Esophagus mucosa (tissue), 1 donor: ENCODE measurements around the gene WNK1. TPM values are rescaled to one million over a fixed set of nuclear protein-coding genes. Genes with fewer than 3 reads are reported as not detected.
"Not testable (repeated sequence)": the region's sequence is repeated elsewhere in the genome, so short reads cannot be mapped to it uniquely, and the experiment has no call there.

Experiments used
- ATAC-seq: fragments of 200-7000 bp; cut with Tn5 transposase; one replicate; pipeline ENCODE4 v1.9.1; 2020
- total RNA-seq: library from RNA; stranded (reverse); gene quantifications from one replicate; pipeline ENCODE4 v1.2.4, GENCODE V29; 2023
- donor health status: DM: yes; HTN: yes; CAD: no.

WNK1 gene
- 157 TPM for total RNA-seq

DNA sequence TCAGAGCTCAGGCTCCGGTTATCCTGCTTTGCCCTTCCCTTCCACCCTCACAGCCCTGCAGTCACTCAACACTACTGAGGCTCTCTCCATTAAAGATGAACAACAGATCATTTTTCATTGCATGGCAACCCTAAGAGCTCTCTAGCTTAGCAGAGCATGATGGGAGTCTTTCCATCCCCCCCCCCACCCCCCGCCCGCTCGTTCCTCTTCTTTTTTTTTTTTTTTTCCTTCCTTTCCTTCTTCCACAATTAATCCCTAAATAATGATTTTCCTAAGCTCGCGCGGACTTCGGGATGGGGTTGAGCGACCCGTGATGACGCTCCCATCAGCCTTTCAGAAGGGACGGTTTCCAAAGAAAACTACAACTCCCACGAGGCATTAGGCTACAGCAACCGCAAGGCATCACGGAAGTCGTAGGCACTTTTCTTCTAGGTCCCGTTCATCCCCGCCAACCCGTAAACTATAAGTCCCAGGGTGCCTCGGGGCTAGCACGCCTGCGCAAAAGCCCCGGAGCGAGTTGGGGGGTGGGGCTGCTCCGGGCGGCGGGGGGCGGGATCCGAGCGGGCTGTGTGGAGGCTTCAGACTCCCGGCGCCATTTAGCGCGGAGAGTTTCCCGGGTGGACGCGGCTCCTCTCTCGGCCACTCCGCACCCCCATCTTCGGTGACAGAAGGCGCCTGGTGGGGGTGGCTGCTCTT is at the start of gene WNK1:
TSS of gene WNK1 (plus strand) at position 581 of the 696 bp plus-strand sequence. CDS start 987 bp downstream, outside the sequence.
- ATAC-seq = peak; percentile 88

DNA sequence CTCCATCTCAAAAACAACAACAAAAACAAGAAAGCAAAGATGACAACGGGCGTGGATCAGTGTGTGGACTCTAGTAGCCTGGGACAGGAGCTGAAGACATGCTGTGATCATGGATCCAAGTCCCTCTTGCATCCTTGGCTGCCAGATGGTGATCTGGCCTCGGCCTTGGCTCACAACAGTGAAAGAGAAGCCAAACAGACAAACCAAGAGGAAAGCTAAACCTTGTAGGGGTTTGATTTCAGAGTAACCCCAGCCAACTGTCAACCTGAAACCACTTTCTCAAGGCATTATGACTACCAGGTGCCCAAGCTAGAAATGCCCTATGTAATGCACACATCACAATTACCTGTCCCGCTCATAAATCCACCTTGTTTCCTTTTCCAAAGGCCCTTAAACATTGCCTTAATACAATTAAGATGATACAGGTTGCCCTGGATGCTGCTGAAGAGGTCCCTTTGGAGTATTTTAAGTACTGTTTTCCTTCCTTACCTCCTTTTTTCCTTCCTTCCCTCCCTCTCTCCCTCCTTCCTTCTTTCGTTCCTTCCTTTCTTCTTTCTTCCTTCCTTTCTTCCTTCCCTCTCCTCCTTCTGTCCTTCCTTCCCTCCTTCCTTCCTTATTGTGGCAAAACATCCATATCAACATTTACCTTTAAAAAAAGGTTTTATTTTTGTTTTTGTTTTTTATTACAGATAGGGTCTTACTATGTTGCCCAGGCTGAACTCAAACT is 47.7 kb upstream of the WNK1 start:
- no peak for ATAC-seq

DNA sequence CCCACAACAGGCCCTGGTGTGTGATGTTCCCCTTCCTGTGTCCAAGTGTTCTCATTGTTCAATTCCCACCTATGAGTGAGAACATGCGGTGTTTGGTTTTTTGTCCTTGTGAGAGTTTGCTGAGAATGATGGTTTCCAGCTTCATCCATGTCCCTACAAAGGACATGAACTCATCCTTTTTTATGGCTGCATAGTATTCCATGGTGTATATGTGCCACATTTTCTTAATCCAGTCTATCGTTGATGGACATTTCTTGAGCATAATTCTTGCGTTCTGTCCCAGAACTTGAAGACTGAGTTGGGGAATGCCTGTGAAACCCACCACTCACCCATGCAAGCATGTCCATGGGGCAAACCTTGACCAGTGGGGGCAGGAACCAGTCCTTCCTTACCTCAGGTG is 44.3 kb upstream of the WNK1 start:
- not testable (repeated sequence) for ATAC-seq

- no peak for ATAC-seq
Measured at GRCh38 chr12:709455-710020, 42.8 kb upstream of the WNK1 start.

DNA sequence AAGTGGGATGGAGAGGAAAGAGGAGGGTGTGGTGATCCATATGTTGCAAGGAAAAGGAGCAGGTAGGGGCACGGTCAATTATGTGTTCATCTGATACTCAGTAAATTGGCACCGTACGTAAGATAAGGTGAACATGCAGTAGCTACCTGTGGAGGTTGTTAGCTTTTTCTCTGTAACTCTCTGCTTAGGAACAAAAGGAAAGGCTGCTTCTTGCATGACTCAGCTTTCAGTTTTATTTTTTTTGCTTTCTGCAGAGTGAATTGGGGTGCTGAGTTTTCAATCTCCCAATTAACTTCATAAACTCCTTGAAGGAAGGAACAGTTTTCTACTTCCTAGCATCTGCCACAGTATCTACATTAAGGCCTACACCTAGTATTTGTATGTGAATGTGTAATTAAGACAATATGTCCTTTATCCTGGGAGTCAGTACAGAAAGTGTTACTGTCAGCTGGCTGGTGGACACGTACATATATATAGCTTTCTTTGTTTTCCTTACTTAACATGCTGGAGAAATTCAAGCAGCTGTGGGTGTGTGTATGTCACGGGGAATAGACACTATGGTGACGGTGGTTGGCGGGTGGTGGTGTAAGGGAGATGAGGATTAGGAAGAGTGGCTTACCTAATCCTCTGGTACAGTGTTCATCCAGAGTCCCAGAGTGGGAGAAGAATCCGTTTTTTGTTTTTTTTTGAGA is 40.1 kb upstream of the WNK1 start:
- peak; percentile 51 for ATAC-seq

DNA sequence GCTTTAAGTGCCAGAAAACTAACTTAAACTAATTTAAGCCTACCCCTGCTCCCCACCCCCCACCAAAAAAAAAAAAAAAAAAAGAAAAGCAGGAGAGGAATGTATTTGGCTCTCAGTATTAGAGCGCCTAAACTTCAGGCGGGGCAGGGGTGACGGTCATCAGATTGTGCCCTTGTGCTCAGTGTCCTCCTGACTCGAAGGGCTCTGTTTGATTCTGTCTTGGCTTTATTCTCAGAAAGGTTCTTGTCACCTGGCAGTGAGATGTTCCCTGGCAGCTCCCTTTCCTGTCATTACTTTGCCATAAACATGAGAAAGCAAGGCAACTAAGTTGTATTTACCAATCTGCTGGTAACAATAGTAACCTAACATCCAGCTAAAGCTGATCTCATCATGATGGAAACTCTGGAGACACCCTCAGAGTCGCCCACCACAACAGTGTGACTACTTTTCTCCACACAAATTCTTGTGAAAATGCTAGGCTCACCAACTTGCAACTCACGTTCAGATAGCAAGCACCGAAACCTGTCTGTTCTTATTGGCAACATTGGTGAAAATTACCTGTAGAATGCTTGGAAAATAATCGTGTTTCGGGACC is 39.0 kb upstream of the WNK1 start:
- ATAC-seq = no peak

- no peak for ATAC-seq
Measured at GRCh38 chr12:716506-716905, 35.9 kb upstream of the WNK1 start.

GRCh38 chr12:718756-719102 is 33.6 kb upstream of the WNK1 start:
- no peak for ATAC-seq

GRCh38 chr12:720231-720941 is 32.0 kb upstream of the WNK1 start:
- no peak for ATAC-seq

DNA sequence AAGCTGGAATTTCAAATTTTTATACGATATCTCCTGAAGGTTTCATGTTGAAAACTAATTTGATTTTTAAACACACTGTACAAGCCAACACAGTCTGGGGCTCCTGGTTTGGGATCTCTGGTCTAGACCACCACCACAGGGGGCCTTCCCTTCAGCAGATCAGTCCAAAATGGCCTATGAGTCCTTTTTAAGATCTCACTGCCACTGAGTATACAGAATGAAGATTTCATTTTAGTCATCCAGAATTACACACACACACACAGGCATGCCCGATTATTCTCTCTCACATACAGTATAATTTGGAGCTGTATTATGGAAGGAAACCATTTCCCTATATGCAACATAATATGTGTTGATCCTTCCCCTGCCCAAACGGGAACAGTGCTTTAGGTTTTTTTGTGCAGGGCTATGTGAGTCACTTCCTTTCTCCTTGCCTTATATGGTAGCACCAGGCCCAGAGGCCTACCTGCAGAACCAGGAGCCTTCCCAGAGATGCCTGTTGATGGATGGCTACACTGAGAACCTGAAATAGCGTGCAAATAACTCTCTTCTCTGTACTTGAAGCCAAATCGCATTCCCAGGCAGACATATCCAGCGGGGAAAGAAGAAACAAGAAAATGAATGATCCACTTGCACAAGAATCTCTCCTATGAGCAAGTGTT is 28.1 kb upstream of the WNK1 start:
- peak; percentile 91 for ATAC-seq

DNA sequence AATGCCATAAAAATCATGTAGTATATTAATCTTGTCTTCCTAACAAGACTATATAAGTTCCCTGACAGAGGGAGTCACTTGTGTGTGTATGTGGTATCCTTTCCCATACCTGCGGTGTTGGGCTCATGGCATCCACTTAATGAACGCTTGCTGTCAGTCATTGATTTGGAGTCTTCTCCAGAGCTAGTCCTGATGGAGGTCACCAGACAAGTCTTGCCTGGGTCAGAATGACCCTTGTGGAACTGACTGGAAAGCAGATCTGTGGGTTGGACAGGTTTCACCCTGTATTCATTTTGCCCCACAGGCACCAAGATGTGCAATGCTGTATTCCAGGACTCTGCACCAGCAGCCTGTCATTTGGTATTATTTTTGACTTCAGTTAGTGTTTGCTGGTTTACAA is 27.3 kb upstream of the WNK1 start:
- no peak for ATAC-seq

GRCh38 chr12:726281-727140 is 25.9 kb upstream of the WNK1 start:
- peak; percentile 70 for ATAC-seq

DNA sequence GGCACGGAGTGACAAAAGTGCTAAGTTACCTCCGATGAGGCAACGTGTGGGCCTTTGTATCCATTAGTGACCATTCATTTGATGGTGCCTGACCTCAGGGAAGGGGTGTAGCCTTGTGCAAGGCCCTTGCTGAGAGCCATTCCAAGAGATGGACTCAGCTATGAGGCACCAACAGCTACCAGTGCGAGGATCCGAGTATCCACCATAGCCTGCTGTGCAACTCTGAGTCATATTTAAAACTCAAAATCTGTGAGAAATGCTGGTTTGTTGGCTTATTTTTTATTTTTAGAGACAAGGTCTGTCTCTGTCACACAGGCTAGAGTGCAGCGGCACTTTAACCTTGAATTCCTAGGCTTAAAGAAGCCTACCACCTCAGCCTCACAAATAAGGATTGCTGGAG is 25.1 kb upstream of the WNK1 start:
- ATAC-seq = peak; percentile 51

- ATAC-seq = no peak
Measured at GRCh38 chr12:728781-729180, 23.6 kb upstream of the WNK1 start.

DNA sequence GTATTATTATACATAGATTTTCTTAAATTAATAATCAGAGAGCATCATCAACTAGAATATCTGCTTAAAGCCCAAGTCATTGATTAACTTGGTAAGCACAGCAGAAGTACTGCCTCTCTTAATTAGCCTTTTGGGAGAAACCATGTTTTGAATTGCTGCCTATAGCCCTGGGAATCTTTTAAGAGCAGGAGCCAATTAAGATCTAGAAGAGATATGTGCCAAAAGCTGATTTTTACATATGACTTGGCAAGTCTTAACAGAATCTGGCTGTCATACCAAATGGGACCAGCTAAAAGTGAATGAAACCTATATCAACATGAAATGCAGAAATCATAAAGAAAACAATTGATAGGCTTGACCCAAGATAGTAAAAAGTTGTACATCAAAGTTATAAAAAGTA is 23.2 kb upstream of the WNK1 start:
- ATAC-seq = no peak

DNA sequence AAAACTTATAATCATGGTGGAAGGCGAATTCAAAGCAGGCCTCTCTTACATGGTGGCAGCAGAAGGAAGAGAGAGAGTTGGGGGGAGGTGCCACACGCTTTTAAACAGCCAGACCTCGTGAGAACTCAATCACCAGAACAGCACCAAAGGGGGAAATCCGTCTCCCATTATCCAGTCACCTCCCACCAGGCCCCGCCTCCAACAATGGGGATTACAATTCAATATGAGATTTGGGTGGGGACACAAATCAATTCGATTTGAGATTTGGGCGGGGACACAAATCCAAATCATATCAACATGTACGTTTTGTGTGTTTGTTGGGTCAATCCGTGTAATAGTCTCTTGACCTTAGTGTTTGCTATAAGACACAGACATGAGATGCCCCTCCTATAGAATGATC is 21.8 kb upstream of the WNK1 start:
- ATAC-seq = no peak

- ATAC-seq = peak; percentile 29
Measured at GRCh38 chr12:737122-737739, 15.1 kb upstream of the WNK1 start.

DNA sequence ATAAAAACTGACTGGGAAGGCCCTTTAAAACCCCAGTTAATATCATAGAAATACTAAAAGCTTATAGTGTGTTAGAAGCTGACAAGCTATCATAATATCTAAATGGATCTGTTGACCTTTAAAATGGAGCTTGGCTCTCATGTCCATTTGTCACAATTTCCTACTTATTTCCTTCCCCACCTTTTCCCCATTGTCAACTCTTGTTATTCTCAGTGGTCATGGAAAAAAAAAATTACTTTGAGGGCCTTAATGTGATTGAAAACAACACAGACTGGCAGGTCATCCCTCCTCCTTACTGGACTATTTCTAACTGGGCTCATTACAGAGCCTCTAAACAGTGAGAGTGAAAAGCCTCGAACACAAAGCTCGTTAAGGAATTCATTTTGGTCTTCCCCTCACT is 13.7 kb upstream of the WNK1 start:
- no peak for ATAC-seq

- ATAC-seq = no peak
Measured at GRCh38 chr12:739349-739748, 13.0 kb upstream of the WNK1 start.

- ATAC-seq = no peak
Measured at GRCh38 chr12:740921-741320, 11.5 kb upstream of the WNK1 start.
